NK-92 (cell line): Measurements from ENCODE around the gene PFDN2.
"Not testable (repeated sequence)": the region's sequence is repeated elsewhere in the genome, so short reads cannot be mapped to it uniquely, and the experiment has no call there.

Experiments
- DNase-seq: peaks from one replicate; lab custom pipeline; 2025; ENCODE audit not compliant: unreplicated experiment; lab: John Stamatoyannopoulos, UW

Gene PFDN2

GRCh38 chr1:161139766-161140165 is 21.9 kb upstream of the PFDN2 start:
- DNase-seq = no peak

- no peak for DNase-seq
Measured at GRCh38 chr1:161138431-161138830, 20.6 kb upstream of the PFDN2 start.

DNA sequence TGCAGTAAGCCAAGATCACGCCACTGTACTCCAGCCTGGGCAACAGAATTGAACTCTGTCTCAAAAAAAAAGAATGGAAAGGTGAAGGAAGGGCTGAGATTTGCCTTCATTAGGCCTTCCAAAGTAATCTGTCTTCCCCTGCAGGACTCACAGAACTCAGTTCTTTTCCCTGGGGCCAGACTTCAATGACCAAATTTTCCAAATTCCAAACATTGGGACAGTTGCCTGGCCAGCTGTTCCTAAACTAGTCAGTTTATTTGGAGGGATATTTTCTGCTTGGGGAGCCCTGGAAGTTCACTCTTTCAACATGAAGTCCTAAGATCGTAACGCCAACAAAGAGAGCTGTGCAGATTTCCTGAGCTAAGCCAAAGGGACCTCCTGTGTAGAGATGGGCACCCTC is 20.0 kb upstream of the PFDN2 start:
- DNase-seq = no peak

DNA sequence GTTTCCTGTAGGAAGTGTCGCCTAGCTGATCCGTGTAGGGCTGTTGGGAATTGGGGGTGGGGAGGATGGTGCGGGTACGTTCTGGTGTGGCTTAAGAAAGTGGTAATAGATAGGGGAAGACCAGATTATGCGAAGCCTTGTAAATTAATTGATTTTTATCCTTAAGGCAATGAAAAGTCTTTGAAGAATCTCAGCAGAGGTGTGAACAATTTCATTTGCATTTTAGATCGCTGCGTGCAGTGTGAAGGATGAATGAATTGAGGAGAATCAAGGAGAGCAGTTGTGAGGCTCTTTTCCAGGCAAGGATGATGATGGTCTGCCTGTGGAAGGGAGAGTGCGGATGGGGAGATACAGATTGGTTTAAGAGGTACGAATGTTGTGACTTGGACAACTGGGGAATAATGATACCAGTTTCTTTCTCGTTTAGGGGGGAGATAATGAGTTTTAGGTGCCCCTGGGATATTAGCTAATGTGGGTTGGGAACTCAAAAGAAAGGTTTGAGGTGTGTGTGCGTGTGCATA is 15.4 kb upstream of the PFDN2 start:
- no peak for DNase-seq

DNA sequence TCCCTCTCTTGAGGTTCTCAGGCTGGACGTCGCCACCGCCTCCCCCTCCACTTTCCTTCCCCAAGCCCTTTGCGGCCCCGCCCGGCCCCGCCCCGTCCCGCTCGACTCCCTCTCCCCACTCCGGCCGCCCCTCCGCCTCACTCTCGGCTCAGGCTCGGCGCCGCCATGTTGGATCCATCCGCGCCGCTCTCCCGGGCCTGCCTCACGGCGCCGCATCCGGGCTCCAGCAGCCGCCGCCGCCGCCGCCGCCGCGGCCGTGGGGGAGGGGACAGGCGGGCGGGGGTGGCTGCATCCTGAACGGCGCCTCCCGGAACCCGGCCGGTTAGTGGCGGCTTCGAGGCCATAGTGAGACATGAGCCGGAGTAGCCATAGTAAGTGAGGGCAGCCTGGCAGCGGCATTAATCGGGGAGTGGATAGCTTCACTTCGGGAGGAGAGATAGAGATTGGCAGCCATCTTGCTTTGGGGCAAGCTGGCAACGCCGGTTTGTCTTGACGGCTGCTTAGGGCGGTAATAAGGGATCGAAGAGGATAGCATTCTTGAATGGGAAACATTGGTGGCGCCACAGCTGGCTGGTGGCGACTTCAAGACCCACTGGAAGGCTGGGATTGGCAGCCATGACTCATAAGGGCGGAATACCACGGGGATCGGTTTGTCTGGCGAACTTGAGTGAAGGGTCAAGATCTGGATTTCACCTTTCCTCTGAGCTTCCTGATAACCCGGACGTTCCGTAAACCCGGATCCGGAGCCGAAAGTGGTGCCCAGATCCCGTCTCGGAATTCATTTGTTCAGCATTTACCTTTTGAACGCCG is 14.8 kb upstream of the PFDN2 start, which contains the start of gene DEDD:
Gene DEDD (minus strand): TSS at position 258 of the 810 bp plus-strand sequence. CDS start 8,205 bp downstream, outside the sequence.
- DNase-seq = peak; percentile 45

DNA sequence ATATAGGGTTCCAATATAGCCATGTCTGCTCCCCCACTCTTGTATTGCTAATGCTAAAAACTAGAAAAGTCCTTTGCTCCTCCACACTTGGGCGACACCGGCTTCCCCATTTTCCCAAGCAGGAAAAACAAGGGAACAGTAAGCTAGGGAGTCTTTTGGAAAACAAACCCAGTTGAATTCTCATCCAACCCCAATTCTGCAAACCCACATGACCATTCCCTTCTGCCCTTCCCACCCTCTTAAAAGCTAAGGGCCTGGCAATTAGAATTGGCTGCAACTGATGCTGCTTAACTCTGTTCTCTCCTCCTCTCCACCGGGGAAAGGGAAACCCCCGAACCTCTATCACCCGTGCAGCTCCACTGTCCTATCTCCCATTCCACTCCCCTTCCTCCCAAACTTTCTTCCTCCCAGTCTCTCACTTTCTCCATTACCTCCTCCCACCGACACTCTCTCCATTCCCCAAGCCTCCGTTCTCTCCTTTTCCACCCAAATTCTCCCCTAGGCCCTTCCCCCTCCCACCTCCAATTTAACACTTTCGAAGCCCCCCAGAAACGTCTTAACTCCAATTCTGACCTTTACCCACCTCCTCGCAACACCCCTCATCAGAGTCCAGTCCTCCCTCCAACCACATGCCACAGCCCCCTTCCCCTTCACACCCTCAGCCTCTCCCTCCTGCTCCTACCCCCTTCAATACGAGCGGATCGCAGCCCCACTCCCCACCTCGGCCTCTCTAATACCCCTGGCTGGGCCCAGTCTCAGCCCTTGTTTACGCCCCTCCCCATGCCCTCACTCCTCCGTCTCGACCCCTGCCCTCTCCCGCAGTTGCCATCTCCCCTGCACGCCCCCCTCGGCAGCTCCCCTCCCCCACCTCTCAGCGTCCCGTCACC is 13.9 kb upstream of the PFDN2 start:
- DNase-seq = no peak

- DNase-seq = no peak
Measured at GRCh38 chr1:161130266-161130665, 12.4 kb upstream of the PFDN2 start.

- no peak for DNase-seq
Measured at GRCh38 chr1:161128591-161129420, 11.0 kb upstream of the PFDN2 start.

DNA sequence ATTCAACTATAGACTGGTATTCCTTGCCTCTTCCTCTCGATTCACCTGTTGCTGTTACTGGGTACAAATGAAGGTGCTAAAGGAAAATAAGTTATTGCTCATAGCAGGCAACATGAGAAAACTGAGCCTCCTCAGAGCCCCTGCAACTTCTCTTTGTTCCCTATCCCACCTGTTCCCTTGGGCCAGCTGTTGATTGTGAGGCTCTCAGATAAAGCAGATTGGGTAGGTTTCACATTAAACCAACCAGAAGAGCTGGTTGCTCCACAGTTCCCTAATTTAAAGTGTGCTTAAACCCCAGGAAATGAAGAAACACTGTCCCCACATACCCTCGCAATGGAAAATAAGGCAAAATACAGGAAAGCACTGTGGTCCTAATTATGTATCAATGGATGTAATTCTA is 9.8 kb upstream of the PFDN2 start:
- no peak for DNase-seq

GRCh38 chr1:161122967-161123366 is 5.1 kb upstream of the PFDN2 start:
- no peak for DNase-seq

DNA sequence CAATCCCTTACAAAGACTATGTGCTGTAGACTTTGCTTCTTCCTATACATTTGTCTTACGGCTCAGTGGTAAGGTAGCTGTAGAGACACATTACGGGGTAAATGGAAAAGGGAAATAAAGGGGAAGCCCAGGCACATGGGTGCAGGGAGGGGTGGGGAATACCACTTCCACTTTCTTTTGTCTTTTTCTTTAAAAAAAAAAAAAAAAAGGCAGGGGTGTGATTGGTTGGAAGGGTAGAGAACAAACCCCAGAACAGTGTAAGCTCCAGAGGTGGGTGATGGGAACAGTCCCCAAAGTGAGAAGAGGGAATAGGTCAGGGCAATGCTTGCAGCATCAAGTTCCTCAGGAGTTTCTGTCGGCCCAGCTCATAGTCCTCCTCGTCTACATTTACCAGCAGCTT is 4.0 kb upstream of the PFDN2 start:
- DNase-seq = no peak

GRCh38 chr1:161121042-161121650 is 3.3 kb upstream of the PFDN2 start:
- DNase-seq = no peak

DNA sequence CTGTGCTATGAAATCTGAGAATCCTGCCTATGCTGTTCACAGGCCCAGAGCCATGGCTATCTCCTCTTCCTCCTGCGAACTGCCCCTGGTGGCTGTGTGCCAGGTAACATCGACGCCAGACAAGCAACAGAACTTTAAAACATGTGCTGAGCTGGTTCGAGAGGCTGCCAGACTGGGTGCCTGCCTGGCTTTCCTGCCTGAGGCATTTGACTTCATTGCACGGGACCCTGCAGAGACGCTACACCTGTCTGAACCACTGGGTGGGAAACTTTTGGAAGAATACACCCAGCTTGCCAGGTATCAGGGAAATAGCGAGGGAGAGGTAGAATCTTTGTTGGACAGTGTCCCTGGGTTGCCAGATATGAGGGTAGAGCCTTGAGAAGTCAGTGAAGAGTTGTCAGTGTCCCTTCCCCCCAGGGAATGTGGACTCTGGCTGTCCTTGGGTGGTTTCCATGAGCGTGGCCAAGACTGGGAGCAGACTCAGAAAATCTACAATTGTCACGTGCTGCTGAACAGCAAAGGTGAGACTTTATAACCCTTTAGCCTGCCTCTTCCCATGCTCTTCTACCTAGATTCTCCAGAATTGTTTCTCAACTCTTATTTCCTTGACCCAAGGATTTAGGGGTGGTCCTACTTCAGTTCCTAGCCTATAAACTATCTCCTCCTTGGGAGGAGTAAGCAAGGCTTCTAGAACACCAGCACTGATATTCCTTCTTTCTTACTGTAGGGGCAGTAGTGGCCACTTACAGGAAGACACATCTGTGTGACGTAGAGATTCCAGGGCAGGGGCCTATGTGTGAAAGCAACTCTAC is 1.5 kb upstream of the PFDN2 start:
- DNase-seq = no peak

- not testable (repeated sequence) for DNase-seq
Measured at GRCh38 chr1:161115961-161116360, 1.9 kb downstream of the PFDN2 start.

GRCh38 chr1:161115132-161115711 is 2.6 kb downstream of the PFDN2 start:
- DNase-seq = no peak

DNA sequence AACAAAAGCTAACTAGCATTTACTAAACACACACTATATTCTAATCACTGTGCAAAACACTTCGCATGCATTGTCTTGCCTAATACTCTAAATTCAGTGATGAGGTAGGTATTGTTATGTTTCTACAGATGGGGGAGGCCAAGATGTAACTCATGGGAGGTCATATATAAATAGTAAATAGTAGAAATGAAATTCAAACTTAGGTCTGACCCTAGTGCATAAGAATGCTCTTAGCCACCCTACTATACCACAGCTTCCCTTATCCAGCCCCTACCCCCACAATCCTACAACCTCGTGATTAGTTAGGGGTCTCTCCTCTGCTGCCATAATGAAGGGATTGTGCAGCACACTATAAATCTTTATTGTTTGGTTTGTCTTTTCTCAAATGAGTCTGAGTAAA is 3.3 kb downstream of the PFDN2 start:
- DNase-seq = no peak

DNA sequence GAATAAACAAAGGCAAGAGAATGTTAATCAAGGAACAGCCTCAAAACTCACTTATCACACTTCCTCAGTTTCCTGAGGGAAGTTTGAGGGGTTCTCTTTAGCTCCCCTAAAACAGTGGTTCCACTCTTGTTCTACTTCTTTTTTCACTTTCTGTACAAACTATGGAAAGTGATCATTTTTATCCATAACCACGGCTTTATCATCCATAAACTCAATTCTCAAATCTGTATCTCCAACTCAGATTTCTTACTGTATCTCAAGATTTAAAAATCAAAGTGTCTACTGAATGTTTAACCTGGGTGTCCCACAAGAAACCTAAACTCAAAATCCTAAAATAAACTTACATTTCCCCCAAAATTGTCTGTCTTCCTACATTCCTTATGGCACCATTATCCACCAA is 3.9 kb downstream of the PFDN2 start:
- no peak for DNase-seq

GRCh38 chr1:161111527-161111926 is 6.3 kb downstream of the PFDN2 start:
- no peak for DNase-seq

- DNase-seq = no peak
Measured at GRCh38 chr1:161111117-161111516, 6.7 kb downstream of the PFDN2 start.
